ENCODE results near the gene NEK6. TPM values are rescaled to one million over a fixed set of nuclear protein-coding genes. Genes with fewer than 3 reads are reported as not detected.

Gene NEK6
- total RNA-seq, 1 donor from 2014 or later: 14.7 TPM

DNA sequence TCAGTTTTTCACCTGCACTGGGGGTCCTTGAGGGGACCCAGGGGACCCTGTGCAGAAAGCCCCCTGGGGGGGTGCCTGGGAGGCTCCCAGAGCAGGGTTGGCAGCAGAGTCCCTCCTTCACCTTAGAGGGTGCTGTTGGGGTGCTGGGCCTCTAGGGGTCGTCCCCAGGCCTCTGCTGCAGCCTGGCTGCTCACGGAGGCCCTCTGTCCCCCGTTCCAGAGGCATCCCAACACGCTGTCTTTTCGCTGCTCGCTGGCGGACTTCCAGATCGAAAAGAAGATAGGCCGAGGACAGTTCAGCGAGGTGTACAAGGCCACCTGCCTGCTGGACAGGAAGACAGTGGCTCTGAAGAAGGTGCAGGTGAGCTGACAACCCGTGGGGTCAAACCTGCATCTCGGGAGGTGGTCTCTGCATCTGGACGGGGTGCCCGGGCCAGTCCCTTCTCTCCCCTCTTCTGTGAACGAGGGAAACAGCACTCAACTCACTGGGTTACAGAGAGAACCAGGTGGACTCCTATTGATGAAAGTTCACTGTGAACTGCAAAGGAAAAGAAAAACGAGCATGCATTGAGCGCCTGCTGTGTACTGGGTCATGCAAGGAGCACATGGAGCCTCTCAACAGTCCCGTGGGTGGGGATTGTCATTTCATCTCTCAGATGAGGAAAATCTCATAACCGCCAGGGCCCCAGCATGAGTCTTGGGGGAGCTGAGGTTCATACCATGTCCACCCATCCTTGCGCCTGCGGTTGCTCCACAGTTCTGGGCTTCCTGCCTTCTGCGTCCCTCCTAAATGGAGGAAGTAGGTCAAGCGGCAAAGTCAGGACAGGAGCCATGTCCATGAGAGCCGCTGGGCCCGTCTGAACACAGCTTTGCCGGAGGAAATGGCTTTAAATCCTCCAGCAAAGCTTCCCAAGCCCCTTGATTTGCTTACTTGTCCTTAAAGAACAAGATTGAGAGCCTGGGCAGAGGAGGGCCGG lies 54.8 kb downstream of the NEK6 start:
- Histone ChIP-seq H3K4me3 (ENCODE audit: low read depth, low read length) (no peak overlapping the region), H3K36me3 (ENCODE audit: control insufficient read depth, insufficient read depth, low read length) (peaks cover 23% of the 10 kb centered on the region), H3K27me3 (ENCODE audit: control insufficient read depth, insufficient read depth, low read length) (no peaks in the 10 kb centered on the region)
- FAIRE-seq: no peak
- no peak for DNase-seq (ENCODE audit: low read depth)
- TF ChIP-seq CTCF (IDR thresholded peaks at IDR 0.05; ENCODE audit: insufficient read depth, low read length, severe bottlenecking): peak; percentile 17

GRCh38 chr9:124313940-124314339 lies 56.2 kb downstream of the NEK6 start:
- TF ChIP-seq CTCF (IDR thresholded peaks at IDR 0.05; ENCODE audit: insufficient read depth, low read length, severe bottlenecking): no peak
- H3K27me3 ChIP-seq (ENCODE audit: control insufficient read depth, insufficient read depth, low read length): no peaks in the 10 kb centered on the region
- no peak overlapping the region for H3K4me3 ChIP-seq (ENCODE audit: low read depth, low read length)
- no peak for DNase-seq (ENCODE audit: low read depth)
- peaks cover 23% of the 10 kb centered on the region for H3K36me3 ChIP-seq (ENCODE audit: control insufficient read depth, insufficient read depth, low read length)
- no peak for FAIRE-seq

- no peak overlapping the region for H3K4me3 ChIP-seq (ENCODE audit: low read depth, low read length)
- peaks cover 22% of the 10 kb centered on the region for H3K36me3 ChIP-seq (ENCODE audit: control insufficient read depth, insufficient read depth, low read length)
- FAIRE-seq (no peak), DNase-seq (ENCODE audit: low read depth) (no peak)
- H3K27me3 ChIP-seq (ENCODE audit: control insufficient read depth, insufficient read depth, low read length): no peaks in the 10 kb centered on the region
- no peak for TF ChIP-seq CTCF (IDR thresholded peaks at IDR 0.05; ENCODE audit: insufficient read depth, low read length, severe bottlenecking)
Measured at GRCh38 chr9:124315882-124316281, 58.1 kb downstream of the NEK6 start.

DNA sequence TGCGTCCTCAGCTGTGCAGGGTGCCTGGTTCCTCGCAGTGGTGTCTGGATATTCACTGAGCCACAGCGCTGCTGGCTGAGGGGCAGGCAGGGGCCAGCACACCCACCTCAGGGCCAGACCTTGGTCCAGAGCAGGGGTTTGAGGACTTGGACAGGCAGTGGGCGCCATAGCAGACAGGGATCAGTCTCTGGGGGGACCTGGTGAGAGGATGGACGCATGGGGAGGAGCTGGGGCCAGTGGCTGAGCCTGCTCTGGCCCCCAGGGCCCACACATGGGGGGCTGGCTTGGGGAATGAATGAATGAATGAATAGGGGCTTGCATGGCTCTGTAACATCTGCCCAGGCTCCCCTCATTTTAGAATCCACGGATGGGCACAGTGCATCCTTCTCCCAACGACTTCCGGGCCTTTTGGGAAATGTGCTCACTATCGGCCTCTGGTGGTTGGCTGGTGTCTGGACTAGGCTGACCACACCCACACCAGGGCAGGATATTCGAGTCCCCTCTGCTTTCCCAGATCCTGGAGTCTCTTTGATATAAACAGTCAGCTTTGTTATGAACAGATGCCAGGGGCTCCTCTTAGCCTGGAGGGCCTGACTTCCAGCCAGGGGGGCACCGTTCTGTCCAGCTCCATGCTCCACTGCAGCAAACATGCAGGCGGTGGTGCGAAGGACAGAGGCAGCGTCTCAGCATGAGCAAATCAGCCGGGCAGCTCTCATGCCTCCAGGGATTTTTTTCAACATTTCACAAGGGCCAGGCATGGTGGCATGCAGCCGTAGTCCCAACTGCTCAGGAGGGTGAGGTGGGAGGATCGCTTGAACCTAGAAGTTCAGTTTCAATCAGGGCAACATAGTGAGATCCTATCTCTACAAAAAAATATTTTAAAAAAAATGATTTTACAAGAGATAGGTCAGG lies 62.6 kb downstream of the NEK6 start:
- FAIRE-seq (no peak), DNase-seq (ENCODE audit: low read depth) (peak; percentile 55)
- peaks cover 18% of the 10 kb centered on the region for H3K36me3 ChIP-seq (ENCODE audit: control insufficient read depth, insufficient read depth, low read length)
- H3K27me3 ChIP-seq (ENCODE audit: control insufficient read depth, insufficient read depth, low read length): no peaks in the 10 kb centered on the region
- TF ChIP-seq CTCF (IDR thresholded peaks at IDR 0.05; ENCODE audit: insufficient read depth, low read length, severe bottlenecking): peak; percentile 92
- H3K4me3 ChIP-seq (ENCODE audit: low read depth, low read length): no peak overlapping the region

GRCh38 chr9:124321416-124321815 lies 63.7 kb downstream of the NEK6 start:
- H3K27me3 ChIP-seq (ENCODE audit: control insufficient read depth, insufficient read depth, low read length): no peaks in the 10 kb centered on the region
- TF ChIP-seq CTCF (IDR thresholded peaks at IDR 0.05; ENCODE audit: insufficient read depth, low read length, severe bottlenecking): no peak
- no peak for DNase-seq (ENCODE audit: low read depth)
- no peak overlapping the region for H3K4me3 ChIP-seq (ENCODE audit: low read depth, low read length)
- no peak for FAIRE-seq
- peaks cover 14% of the 10 kb centered on the region for H3K36me3 ChIP-seq (ENCODE audit: control insufficient read depth, insufficient read depth, low read length)
